CD4-positive, alpha-beta T cell treated with Interferon alpha-2 for 1 hour (primary cell): Measurements from ENCODE around the gene ERF.
"Not testable (repeated sequence)": the region's sequence is repeated elsewhere in the genome, so short reads cannot be mapped to it uniquely, and the experiment has no call there.

Experiments used
- DNase-seq, 2 donors: peaks; one replicate each; pipeline ENCODE4 v3.0.0-alpha.2; 2020 to 2022

Gene ERF

GRCh38 chr19:42275103-42275502 is 20.2 kb upstream of the ERF start:
- no peak for DNase-seq

- DNase-seq, result no peak
These were observed 19.2 kb upstream of the ERF start for GRCh38 chr19:42274065-42274682.

- DNase-seq, result no peak
These were observed 18.6 kb upstream of the ERF start for GRCh38 chr19:42273407-42274064.

- DNase-seq, result no peak
These were observed 18.1 kb upstream of the ERF start for GRCh38 chr19:42272989-42273406.

- DNase-seq, result no peak
These were observed 17.6 kb upstream of the ERF start for GRCh38 chr19:42272535-42272897.

GRCh38 chr19:42271861-42272534 is 17.1 kb upstream of the ERF start:
- DNase-seq, result no peak

- no peak for DNase-seq
These were observed 16.1 kb upstream of the ERF start for GRCh38 chr19:42271045-42271419.

GRCh38 chr19:42270346-42271044 is 15.6 kb upstream of the ERF start:
- peak; percentile 81 to 86 for DNase-seq

GRCh38 chr19:42269478-42270345 is 14.8 kb upstream of the ERF start:
- no peak for DNase-seq

GRCh38 chr19:42268704-42269477 is 14.0 kb upstream of the ERF start, which contains the start of gene CIC:
Gene CIC, plus strand, starts transcription at chr19:42269252. Its CDS starts 2,532 bp downstream, at chr19:42271784.
- peak; percentile 100 for DNase-seq

GRCh38 chr19:42268142-42268703 is 13.3 kb upstream of the ERF start:
- peak; percentile 100 for DNase-seq

- DNase-seq, result no peak
These were observed 12.8 kb upstream of the ERF start for GRCh38 chr19:42267644-42268141.

- DNase-seq, result not testable (repeated sequence)
These were observed 12.1 kb upstream of the ERF start for GRCh38 chr19:42266928-42267603.

- not testable (repeated sequence) for DNase-seq
These were observed 11.2 kb upstream of the ERF start for GRCh38 chr19:42266105-42266504.

- DNase-seq, result no peak
These were observed 6.8 kb upstream of the ERF start for GRCh38 chr19:42261763-42262162.

- not testable (repeated sequence) for DNase-seq
These were observed 2.9 kb upstream of the ERF start for GRCh38 chr19:42257842-42258241.

GRCh38 chr19:42255766-42256745 is 1.1 kb upstream of the ERF start:
- DNase-seq, result no peak

- DNase-seq, result peak; percentile 75 to 80
These were observed 659 bp downstream of the ERF start for GRCh38 chr19:42254089-42254849.
